SK-N-DZ (cell line): Measurements from ENCODE around the gene TMEM254. TPM values are rescaled to one million over a fixed set of nuclear protein-coding genes. Genes with fewer than 3 reads are reported as not detected.
"Not testable (repeated sequence)": the region's sequence is repeated elsewhere in the genome, so short reads cannot be mapped to it uniquely, and the experiment has no call there.

Experiments used
- DNase-seq: peaks from one replicate; pipeline ENCODE4 v3.0.0-alpha.2; 2015; ENCODE audit warnings: low spot score
- polyA plus RNA-seq, 2 experiments: library from polyadenylated mRNA; depleted of rRNA; stranded (reverse); fragments of >200 nt; gene quantifications; 2 replicates each; pipeline ENCODE4 v1.2.3, GENCODE V29; 2014

Gene TMEM254, protein sequence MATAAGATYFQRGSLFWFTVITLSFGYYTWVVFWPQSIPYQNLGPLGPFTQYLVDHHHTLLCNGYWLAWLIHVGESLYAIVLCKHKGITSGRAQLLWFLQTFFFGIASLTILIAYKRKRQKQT
- polyA plus RNA-seq (2014; cell fraction: cytosol; rRNA removed), result 10.6 and 11.1 TPM in 2 replicates
- 10.3 and 11.4 TPM in 2 replicates for polyA plus RNA-seq (2014; cell fraction: nucleus; rRNA removed)

DNA sequence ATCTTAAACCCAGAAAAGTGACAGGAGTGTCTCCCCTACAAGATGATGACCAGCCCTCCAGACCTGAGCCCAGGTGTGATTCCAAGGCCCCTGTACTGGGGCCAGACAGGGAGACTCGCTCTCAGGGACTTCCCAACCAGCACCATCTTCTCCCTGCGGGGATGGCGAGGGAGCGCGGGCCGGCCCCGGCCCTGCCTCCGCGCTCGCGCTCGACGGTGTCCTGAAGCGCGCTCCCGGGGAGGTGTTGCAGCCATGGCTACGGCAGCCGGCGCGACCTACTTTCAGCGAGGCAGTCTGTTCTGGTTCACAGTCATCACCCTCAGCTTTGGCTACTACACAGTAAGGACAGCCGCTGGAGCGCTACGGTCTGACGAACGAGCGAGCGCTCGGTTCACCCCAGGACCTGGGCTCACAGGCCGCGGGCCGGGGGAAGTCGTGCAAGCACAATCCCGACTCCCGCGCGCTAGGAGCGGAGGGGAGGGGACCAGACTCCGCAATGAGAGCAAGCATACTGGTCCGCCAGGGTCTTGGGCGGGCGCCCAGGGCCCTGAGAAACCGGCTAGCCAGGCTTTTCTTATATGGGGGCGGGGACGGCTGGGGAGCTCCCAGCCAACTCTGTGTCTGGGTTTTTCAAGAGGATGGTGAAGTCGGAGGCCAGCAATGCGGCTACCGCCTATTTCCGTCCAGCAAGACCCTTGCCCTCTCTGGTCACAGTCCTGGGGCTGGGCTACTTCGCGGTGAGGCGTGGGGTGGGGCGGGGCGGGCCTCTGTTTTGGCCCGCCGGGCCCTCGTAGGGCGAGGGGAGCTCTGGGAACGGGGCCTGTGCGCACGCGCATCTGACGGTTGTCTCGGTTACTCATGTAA is at the start of gene TMEM254:
Gene TMEM254, plus strand, starts transcription at position 218 of the 864 bp plus-strand sequence. Its CDS starts 35 bp downstream, at position 253.
- DNase-seq, result peak; percentile 86

DNA sequence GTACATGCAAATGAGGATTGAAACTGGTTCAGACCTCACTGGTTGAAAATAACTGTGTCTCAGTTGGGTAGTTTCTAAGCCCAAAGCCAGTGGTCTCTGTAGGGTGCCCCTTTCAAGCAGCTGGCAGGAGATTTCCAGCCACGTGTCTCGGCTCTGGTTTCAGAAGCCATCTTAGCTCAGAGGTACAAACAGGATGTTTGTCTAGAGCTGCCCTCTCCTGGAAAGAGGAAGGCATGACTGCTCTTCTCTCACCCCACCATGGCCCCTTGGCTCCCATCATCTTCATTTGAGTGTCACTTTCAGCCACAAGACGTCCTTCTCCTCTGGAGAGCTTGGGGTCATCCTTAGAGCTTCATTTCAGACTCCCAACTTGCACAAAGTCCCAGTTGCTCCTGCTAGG is 49.3 kb upstream of the TMEM254 start:
- peak; percentile 40 for DNase-seq

DNA sequence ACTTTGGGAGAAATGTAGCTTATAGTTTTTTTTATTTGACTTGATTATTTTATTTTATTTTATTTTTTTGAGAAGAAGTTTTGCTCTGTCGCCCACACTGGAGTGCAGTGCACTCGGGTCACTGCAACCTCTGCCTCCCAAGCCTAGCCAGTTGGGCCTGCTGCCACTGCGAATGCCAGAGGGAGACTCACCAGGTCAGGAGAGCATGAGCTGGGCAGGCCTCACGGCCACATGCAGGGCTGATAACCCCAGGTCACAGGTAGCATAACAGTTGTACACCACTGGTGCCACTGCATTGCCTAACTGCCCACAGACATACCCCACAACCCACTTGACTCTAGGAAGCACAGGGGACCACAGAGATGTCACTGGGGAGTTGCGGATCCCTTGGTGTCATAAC is 48.6 kb upstream of the TMEM254 start:
- DNase-seq, result not testable (repeated sequence)

DNA sequence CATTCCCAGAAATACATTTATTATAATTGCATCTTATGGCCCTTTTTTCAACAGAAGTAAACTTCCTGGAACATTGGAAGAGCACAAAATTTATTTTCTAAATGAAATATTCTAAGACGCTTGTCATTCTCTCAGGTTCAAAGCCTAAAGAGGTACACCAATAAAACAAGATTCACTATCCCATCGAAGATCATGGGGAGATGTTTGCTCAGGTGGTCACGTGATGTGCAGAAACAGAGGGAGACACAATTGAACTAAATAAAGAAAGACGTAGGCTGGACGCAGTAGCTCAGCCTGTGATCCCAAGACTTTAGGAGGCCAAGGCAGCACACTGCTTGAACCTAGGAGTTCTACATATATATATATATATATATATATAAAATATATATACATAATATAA is 46.0 kb upstream of the TMEM254 start:
- no peak for DNase-seq

DNA sequence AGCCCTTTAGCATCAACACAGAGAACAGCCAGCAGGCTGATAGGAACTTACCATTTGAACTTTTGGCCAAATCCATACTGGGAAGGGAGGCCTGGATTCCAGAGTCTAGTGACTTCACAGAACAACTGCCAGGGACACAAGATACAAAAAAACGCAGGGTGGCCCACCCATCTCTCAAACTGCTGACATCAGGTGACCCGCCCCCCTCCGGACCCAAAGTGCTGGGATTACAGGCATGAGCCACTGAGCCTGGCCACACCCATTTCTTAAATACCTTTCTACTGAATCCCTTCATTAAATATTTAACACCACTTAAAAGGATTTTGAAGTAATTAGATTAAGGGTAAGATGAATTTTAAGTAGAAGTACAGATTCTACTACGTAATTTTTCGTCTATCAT is 43.7 kb upstream of the TMEM254 start:
- not testable (repeated sequence) for DNase-seq

DNA sequence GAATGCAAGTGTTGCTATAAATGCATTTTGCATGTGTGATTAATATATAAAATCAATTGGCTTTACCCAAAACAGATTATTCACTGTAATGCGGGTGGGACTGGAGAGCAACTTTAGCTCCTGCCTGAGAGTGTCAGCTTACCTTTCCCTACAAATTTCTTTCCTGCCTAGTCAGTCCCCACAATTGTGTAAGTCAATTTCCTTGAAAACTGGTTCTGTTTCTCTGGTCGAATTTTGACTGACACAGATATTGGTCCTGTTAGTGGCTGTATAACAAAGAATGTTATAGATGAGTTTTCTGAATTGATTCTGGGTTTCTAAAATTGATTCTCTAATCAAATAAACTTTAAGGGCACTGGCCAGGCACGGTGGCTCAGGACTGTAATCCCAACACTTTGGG is 43.0 kb upstream of the TMEM254 start:
- not testable (repeated sequence) for DNase-seq

DNA sequence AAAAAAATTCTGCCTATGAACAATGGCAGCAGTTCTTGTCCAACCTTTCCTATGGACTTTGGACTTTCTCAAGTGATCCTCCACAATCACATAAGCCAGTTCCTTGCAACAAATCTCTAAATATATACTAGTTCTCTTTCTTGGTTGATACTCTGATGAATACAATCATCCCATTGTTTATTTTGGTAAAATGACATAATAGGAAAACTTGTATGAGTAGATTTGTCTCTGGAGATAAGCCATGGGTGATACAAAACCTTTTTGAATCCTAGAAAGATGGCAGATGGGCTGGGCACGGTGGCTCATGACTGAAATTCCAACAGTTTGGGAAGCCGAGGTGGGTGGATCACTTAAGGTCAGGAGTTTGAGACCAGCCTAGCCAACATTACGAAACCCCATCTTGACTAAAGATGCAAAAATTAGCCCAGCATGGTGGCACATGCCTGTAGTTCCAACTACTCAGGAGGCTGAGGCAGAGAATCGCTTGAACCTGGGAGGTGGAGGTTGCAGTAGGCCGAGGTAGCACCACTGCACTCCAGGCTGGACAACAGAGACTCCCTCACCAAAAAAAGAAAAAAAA is 41.5 kb upstream of the TMEM254 start:
- not testable (repeated sequence) for DNase-seq

DNA sequence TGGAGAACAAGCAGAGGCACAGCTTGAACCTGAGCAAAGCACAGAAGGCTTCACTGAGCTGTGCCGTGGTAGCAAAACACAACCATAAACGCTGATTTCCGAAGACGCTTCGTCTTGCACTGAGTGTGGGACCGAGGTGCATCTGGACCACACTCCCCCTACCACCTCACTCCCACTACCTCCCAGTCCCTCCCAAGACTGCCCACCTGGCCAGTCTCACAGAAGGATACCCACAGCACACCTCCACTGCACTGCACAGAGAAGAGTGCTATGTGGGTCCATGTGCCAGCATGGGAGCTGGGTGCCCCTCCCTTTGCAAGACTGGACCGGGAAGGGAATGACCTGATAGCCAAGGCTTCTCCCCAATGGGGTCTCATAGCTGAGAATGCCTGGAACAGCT is 40.2 kb upstream of the TMEM254 start:
- not testable (repeated sequence) for DNase-seq

DNA sequence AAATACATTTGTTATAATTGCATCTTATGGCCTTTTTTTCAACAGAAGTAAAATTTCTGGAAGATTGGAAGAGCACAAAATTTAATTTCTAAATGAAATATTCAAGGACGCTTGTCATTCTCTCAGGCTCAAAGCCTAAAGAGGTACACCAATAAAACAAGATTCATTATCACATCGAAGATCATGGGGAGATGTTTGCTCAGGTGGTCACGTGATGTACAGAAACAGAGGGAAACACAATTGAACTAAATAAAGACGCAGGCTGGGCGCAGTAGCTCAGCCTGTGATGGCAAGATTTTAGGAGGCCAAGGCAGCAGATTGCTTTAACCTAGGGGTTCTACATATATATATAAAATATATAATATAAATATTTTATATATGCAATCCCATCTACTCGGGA is 37.3 kb upstream of the TMEM254 start:
- DNase-seq, result no peak

DNA sequence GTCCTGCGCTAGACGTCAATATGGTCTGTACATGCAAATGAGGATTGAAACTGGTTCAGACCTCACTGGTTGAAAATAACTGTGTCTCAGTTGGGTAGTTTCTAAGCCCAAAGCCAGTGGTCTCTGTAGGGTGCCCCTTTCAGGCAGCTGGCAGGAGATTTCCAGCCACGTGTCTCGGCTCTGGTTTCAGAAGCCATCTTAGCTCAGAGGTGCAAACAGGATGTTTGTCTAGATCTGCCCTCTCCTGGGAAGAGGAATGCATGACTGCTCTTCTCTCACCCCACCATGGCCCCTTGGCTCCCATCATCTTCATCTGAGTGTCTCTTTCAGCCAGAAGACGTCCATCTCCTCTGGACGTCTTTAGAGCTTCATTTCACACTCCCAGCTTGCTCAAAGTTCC is 33.5 kb upstream of the TMEM254 start:
- DNase-seq, result not testable (repeated sequence)

DNA sequence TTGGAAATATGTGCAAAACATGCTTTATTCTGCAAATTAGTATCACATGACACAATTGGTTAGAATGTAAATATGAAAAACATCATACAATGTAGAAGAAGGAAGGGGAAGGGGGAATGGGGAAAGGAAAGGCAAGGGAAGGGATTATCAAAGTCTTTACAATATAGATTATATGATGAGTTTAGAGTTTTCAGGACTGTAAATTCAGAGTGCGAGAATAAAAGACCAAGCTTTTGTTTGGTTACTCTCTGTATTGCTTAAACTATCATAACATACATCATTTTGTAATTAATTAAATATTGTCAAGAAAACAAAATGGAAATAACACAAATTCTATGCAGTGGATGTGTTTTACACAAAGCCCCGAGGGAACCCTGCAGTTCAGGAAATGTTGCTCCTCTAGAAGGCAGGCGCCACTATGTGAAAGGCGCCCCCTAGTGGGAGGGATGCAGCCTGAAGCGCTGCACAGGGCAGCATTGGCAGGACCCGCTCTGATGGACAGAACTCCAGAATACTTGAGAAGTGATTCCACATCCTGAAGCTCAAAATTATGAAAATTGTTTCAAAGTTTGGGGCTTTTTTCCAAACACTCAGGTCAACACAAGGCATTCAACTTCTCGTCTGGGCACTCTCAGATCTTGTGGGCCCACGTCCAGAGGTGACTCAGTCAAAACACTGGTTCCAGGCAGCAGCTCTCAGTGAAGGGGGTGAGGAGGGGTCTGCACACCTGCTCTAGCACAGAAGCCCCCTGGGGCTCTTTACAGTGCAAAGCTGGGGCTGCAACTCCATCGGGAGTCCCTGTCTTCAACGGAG is 31.6 kb upstream of the TMEM254 start:
- DNase-seq, result peak; percentile 38

DNA sequence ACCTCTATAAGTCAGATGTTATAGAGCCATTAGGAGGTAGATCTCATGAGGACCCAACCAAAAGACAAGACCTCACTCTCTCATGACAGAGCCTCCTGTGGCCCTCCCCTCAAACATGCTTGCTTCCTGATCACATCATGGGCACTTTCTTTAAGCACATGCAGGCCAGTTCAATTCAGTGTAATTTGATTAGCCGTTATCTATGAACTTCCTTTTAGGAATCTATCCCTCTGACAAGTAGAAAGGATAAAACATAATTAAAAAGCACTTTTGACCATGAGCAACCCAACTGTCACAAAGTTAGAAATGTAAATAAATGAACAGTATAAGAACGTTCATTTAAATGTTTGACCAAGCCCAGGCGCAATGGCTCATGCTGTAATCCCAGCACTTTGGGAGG is 27.7 kb upstream of the TMEM254 start:
- peak; percentile 69 for DNase-seq

DNA sequence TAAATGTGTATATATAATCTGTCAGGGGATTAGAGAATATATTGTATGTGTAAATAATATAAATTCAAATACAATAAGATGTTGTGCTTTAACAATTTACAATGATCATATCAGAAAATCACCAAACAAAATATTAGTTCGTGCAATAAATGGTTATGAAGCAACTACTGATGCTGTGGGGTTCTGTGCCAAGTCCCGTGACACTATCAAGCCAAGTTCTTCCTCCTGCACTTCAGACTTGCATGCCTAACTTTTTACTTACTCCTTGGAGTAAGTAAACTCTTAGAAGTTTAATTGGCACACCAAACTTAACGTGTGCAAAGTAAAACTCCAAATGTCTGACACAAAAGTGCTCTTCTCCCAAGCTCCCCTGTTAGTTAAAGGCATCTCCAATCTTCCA is 26.5 kb upstream of the TMEM254 start:
- DNase-seq, result no peak

DNA sequence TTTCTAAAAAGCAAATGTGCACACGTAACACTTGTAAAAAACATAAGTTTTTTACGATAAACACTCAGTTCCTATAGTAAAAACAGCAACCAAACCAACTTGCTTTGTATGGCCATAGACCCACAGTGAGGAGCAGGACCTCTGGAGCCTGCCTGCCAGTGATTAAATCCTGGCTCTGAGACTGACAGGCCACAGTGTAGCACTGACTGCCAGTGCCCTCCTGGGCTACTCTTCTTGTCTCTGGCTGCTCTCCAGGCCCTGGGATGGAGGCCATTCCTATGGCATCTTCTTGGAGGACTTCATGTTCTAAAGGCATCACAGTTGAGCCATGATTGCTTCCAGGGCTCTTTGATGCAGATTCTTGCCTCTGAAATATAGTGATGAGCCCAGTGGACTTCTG is 22.7 kb upstream of the TMEM254 start:
- no peak for DNase-seq

DNA sequence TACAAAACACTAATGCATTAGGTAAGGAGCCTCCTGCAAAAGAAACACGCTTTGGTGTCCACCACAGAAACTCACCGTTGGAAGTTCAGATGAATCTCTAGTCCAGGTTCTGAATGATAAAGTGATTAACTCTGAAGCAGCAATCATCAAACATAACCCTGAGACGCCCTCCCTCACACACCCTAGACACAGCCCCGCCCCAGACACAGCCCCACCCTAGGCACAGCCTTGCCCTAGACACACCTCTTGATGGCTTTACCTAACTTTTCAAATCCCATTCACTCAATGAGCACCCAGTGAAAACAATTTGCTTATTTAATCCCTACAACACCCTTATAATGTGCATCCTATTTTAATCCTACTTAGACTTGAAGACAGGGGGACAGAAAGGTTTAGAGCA is 21.3 kb upstream of the TMEM254 start:
- no peak for DNase-seq

DNA sequence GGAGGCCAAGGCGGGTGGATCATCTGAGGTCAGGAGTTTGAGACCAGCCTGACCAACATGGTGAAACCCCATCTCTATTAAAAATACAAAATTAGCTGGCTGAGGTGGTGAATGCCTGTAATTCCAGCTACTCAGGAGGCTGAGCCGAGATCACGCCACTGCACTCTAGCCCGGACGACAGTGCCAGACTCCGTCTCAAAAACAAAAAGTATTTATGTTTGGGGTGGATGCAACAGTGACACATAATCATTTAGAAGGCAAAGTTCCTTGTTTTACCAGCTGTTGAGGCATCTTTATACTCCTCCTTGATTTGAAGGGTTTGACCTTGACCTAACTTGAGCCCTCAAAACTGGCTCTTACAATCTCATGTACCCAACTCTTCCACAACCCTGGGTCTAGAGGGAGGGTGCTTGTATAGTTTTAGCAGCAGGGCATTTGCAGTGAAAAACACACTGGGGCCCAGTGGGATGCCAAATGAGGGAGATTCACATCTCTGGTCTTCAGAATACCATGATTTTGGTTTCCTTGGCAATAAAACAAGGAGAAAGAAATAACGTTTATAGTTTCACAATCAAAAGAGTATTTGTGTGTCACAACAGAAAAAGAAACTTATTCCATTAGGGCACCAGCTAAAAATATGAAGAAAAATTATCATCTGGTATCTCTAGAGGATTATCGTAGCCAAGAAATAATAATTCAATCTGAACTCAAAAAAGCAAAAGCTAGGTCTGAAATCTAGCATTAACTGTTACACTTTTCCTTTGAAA is 14.2 kb upstream of the TMEM254 start:
- no peak for DNase-seq

DNA sequence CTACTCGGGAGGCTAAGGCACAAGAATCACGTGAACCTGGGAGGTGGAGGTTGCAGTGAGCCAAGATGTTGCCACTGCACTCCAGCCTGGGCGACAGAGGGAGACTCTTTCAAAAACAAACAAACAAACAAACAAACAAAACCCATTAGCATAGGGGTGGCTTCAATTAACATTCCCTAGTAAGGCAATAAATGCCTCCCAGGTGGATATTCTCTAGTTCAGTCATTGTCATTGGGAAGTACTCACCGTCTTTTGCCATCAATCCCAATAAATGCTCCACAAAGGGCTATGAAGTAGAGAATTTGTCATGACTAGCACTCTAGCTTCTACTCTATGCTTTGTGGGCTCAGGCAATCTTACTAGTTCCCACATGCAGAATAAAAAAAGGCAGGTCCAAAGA is 11.7 kb upstream of the TMEM254 start:
- DNase-seq, result no peak

DNA sequence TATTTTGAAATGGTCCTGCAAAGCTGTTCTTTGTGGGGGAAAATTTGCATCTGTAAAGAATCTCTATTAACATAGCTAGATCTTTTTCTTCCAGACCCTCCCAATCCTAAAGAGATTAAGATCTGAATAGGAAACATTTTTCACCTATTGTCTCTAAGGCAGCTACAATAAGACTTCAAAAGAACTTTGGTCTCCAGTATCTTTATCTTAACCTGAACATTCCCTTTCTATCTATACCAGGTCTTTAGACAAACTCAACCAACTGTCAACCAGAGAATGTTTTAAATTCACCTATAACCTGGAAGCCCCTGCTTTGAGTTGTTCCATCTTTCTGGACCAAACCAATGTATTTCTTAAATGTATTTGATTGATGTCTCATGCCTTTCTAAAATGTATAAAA is 10.6 kb upstream of the TMEM254 start:
- DNase-seq, result not testable (repeated sequence)

DNA sequence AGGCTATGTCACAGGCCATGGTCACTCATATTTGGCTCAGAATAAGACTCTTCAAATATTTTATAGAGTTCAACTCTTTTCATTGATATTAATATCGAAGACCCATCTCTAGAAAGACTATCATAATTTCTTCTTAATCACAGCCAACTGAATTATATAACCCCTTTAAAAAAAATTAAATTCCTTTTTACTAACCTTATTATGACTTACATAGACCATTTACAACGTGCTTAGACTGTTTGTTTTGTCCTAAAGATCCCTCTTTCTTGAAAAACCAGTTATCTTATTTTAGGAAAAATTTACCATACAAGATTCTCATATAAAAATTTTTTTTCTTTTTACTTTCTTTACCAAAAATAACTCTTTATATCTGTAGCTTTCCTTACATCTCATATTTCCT is 10.2 kb upstream of the TMEM254 start:
- DNase-seq, result no peak

DNA sequence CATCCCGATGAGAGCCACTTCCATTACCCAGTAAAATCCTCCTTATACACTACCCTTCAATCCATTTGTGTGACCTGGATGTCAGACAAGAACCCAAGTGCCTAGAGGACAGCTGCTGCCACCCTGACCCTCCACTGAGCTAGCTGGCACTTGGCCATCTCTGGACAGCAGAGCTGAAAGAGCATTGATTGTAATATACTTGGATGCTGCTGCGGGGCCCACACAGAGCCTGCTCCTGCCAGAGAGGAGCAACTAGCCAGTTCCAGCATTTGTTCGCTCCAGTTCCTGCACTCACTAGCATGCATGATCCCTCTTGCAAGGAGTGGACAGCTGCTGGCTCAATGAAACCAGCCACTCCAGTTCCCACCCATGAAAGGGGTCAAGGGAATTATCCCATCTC is 8.4 kb upstream of the TMEM254 start:
- DNase-seq, result no peak

DNA sequence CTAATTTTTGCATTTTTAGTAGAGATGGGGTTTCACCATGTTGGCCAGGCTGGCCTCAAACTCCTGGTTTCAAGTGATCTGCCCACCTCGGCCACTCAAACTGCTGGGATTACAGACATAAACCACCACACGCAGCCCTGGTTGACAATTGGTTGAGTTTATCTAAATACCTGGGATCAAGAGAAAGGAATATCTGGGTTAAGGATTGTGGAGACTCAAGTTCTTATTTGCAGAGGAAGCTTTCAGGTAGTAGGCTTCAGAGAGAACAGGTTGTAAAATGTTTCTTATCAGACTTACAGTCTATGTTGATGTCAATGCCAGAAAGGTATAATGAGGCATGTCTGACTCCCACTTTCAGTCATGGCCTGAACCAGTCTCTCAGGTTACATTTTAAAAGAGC is 5.9 kb upstream of the TMEM254 start:
- DNase-seq, result no peak
